Stomach smooth muscle (tissue), 2 donors: ENCODE results near the gene VTI1A.

ENCODE experiments used
- H3K27ac ChIP-seq: one replicate; pipeline ENCODE4 v1.7.0; 2013; ENCODE audit warnings: mild to moderate bottlenecking, low read length, inconsistent platforms
- H3K27me3 ChIP-seq, 2 donors: one replicate each; pipeline ENCODE4 v1.7.0; 2013; ENCODE audit warnings: low read length in 2 of 2; ENCODE audit not compliant: insufficient read depth in 2 of 2, control insufficient read depth in 1 of 2
- H3K36me3 ChIP-seq, 2 donors: one replicate each; pipeline ENCODE4 v1.7.0; 2013; ENCODE audit warnings: low read length in 2 of 2; ENCODE audit not compliant: control insufficient read depth in 2 of 2, insufficient read depth in 2 of 2
- H3K4me1 ChIP-seq: one replicate; pipeline ENCODE4 v1.7.0; 2013; ENCODE audit warnings: low read length; ENCODE audit not compliant: control insufficient read depth, insufficient read depth
- H3K4me3 ChIP-seq, 2 donors: one replicate each; pipeline ENCODE4 v1.7.0; 2013; ENCODE audit warnings: low read length in 2 of 2
- H3K9ac ChIP-seq, 2 donors: one replicate each; pipeline ENCODE4 v1.7.0; 2013; ENCODE audit warnings: low read length in 2 of 2, mild to moderate bottlenecking in 1 of 2
- H3K9me3 ChIP-seq, 2 donors: one replicate each; pipeline ENCODE4 v1.7.0; 2013; ENCODE audit warnings: low read length in 2 of 2; ENCODE audit not compliant: control insufficient read depth in 2 of 2
- donor health status: healthy.
- donor health status: Pancreatic carcinoma.

VTI1A gene

DNA sequence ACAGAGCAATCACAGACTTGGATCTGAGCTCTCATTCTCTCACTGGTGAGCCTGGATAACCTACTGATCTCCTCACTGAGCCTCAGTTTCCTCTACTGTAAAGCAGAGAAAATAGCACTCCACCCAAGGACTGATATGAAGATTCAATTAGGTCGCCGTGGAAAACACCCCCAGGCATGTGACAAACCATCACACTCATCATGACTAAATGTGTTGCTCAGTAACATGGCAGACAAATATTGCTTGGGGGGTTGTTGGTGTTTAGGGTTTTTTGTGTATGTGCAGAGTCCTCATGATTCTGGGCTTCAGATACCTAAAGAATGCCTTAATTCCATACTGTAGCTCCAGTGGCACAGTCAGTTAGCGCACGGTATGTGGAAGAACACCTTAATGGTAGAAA lies 380.9 kb downstream of the VTI1A start:
- H3K36me3 ChIP-seq, result no peaks in the 10 kb centered on the region
- no peaks in the 10 kb centered on the region for H3K9me3 ChIP-seq
- H3K4me1 ChIP-seq, result peaks cover 5% of the 10 kb centered on the region
- no peak overlapping the region for H3K9ac ChIP-seq
- H3K4me3 ChIP-seq, result no peak overlapping the region
- no peaks in the 10 kb centered on the region for H3K27me3 ChIP-seq
- no peak overlapping the region for H3K27ac ChIP-seq

DNA sequence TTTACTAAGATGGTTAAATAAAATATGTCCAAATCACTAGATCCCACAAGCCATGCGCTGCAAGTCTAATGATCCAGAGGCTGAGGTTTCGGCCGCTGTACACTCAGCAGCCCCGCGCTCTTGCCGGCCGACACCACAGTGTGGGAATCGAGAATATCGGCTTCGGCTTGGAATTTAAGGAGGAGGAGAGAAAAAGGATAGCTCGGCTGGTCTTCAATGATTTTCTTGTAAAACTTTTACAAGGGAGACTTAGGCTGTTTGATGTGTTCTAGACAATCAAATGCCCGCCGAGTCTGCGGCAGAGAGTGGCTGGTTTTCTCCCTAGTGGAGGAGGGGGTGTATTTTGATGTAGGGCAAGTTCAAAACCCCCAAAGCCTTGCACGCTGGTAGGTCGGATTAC lies 384.8 kb downstream of the VTI1A start:
- no peak overlapping the region for H3K4me3 ChIP-seq
- H3K27ac ChIP-seq, result no peak overlapping the region
- no peak overlapping the region for H3K9ac ChIP-seq
- H3K9me3 ChIP-seq, result no peaks in the 10 kb centered on the region
- no peaks in the 10 kb centered on the region for H3K36me3 ChIP-seq
- H3K4me1 ChIP-seq, result peaks cover 3% of the 10 kb centered on the region
- no peaks in the 10 kb centered on the region for H3K27me3 ChIP-seq

DNA sequence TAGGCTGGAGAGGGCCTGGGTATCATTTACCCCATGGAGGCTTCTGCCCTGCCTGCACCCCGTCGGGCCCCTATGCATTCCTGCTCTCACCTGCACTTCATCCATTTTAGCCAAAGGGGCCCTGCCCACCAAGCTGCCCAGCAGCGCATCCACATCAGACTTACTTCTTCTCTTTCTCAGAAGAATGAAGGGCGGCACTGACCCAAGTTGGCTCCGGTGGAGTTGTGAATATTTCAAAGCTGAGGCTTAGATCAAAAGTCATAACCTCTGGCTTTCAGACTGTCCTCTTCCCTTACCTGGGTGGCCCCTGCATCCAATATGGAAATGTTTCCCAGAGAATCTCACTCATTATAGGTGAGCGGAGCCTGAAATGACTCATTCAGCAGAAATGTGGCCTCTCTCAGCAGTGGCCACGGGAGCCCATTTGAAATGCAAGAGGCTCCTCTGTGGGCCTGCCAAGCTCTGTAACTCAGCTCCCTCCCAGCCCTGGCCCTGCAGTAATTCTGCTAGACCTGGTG lies 385.4 kb downstream of the VTI1A start:
- Histone ChIP-seq H3K36me3 (no peaks in the 10 kb centered on the region), H3K9me3 (no peaks in the 10 kb centered on the region), H3K4me1 (peaks cover 3% of the 10 kb centered on the region), H3K27me3 (no peaks in the 10 kb centered on the region), H3K9ac (no peak overlapping the region), H3K27ac (no peak overlapping the region), H3K4me3 (no peak overlapping the region)

DNA sequence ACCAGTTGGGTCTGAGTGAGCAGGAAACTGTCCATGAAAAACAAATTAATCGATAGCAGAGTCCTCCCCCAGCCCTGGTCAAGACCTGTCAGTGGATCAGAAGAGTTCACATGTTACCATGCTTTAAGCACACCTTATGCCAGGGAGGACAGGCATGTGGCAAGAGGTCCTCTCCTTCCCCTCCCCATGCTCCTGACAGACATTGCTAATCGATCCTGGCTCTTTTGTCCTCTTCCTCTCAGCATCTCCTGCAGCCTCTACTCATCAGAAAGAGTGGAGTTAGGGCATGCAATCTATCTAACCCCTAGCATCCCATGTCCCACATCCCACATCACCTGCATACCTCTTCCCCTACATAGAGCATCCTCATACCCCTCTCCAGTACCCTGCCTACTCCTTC lies 385.9 kb downstream of the VTI1A start:
- no peak overlapping the region for H3K9ac ChIP-seq
- H3K4me3 ChIP-seq, result no peak overlapping the region
- no peaks in the 10 kb centered on the region for H3K9me3 ChIP-seq
- no peak overlapping the region for H3K27ac ChIP-seq
- no peaks in the 10 kb centered on the region for H3K27me3 ChIP-seq
- no peaks in the 10 kb centered on the region for H3K36me3 ChIP-seq
- peaks cover 3% of the 10 kb centered on the region for H3K4me1 ChIP-seq

DNA sequence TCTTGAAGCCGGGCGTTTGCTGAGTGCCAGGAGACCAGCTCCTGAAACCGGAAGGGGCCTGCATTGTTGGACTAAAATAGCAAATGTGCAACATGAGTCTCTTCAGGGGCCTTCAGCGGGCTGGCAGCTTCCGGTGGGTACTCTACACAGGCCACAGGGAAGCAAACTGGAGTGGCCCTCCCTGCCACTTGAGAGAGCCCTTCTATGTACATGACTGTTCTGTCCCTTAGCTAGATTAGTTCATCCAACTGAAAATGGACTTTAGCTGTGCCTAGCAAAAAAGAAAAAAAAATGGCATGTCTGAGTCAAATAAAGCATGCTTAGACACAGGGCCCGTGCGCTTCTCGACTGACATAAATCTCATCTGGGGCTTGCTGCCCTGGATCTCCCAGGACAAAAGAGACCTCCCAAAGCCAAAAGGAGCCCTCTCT lies 387.8 kb downstream of the VTI1A start:
- no peaks in the 10 kb centered on the region for H3K9me3 ChIP-seq
- no peak overlapping the region for H3K4me3 ChIP-seq
- no peaks in the 10 kb centered on the region for H3K27me3 ChIP-seq
- peaks cover 3% of the 10 kb centered on the region for H3K4me1 ChIP-seq
- H3K27ac ChIP-seq, result no peak overlapping the region
- no peaks in the 10 kb centered on the region for H3K36me3 ChIP-seq
- no peak overlapping the region for H3K9ac ChIP-seq

DNA sequence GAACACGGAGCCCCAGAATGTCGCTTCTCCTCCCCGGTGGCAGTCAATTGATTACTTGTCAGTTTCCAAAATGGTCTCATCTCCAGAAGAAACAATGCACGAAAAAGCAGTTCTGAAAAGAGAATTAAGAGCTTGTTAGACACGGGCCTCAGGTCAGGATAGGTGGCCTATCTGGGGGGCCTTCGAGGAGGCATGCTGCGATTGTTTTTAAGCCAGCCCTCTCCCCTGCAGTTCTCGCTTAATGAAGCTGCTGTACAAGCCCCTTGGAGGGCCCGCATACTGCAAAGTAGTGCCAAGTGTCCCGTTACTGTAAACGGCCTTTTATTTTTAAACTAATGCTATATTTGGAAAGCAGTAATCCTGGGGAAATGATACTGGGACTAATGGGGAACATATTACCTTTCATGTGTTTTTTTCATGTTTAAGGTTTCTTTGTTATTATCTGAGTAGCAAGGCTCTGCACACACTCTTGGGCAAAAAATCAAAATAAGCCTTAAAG lies 388.3 kb downstream of the VTI1A start:
- H3K4me1 ChIP-seq, result peaks cover 3% of the 10 kb centered on the region
- H3K27ac ChIP-seq, result no peak overlapping the region
- H3K9ac ChIP-seq, result no peak overlapping the region
- no peaks in the 10 kb centered on the region for H3K27me3 ChIP-seq
- H3K9me3 ChIP-seq, result peaks cover 0 to 1% of the 10 kb centered on the region in 2 donors
- no peaks in the 10 kb centered on the region for H3K36me3 ChIP-seq
- no peak overlapping the region for H3K4me3 ChIP-seq

DNA sequence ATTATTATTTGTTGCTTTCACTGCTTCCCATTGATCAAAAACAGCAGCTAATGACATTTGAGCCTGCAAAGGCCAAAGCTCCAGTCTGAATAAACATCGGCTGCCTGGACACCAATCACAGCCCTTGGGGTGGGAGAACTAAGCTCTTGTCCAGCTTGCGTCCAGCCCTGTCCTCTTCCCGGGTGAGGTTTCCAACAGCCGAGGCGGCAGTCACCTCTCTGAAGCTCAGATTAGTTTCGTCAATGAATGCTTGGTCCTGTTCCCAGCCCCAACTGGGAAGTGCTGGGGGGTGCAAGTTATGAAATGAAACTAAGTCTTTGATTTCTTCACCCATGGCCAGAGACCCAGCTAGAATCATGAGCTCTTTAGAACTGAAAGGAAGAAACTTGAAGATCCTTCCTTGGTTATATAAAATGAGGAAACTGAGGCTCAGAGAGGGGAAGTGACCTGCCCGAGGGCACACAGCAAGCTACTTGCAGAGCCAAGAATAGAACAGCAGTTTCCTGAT lies 389.0 kb downstream of the VTI1A start:
- no peak overlapping the region for H3K9ac ChIP-seq
- no peaks in the 10 kb centered on the region for H3K36me3 ChIP-seq
- H3K4me1 ChIP-seq, result peaks cover 3% of the 10 kb centered on the region
- no peaks in the 10 kb centered on the region for H3K27me3 ChIP-seq
- H3K4me3 ChIP-seq, result peak overlapping the region in 1 of 2 donors; percentile 35
- H3K9me3 ChIP-seq, result peaks cover 0 to 4% of the 10 kb centered on the region in 2 donors
- H3K27ac ChIP-seq, result no peak overlapping the region

DNA sequence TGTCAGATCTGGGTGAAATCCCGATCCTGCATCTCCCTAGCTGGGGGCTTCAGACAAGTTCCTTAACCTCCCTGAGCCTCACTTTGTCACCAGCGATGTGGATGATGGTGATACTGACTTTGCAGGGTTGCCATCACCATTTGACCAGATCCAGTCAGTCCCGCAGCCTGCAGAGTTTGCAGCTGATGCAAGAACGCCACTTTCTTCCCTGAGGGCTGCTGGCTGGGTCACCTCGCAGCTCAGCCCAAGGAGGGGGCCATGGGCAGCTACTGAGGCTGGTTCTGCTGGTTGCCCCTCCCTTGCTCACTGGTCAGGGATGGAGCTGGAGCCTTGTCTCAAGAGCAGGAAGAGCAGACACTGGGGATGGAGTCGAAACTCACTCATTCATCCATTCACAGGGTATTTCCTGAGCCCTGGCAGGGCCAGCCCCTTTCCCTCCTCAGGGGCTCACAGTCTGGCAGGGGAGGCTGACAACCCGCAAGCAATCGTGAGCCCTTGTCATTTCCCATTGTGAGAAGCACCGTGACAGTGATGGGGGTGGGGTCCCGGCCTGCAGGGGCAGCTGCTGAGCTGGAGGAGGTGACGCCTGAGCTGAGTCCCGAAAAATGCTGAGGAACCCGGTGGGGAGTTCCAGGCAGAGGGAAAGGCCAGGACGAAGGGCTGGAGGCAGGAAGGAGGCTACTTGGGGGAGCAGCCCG lies 391.9 kb downstream of the VTI1A start:
- no peak overlapping the region for H3K27ac ChIP-seq
- no peak overlapping the region for H3K4me3 ChIP-seq
- peaks cover 5% of the 10 kb centered on the region for H3K4me1 ChIP-seq
- no peak overlapping the region for H3K9ac ChIP-seq
- H3K27me3 ChIP-seq, result no peaks in the 10 kb centered on the region
- H3K9me3 ChIP-seq, result peaks cover 0 to 4% of the 10 kb centered on the region in 2 donors
- H3K36me3 ChIP-seq, result no peaks in the 10 kb centered on the region

DNA sequence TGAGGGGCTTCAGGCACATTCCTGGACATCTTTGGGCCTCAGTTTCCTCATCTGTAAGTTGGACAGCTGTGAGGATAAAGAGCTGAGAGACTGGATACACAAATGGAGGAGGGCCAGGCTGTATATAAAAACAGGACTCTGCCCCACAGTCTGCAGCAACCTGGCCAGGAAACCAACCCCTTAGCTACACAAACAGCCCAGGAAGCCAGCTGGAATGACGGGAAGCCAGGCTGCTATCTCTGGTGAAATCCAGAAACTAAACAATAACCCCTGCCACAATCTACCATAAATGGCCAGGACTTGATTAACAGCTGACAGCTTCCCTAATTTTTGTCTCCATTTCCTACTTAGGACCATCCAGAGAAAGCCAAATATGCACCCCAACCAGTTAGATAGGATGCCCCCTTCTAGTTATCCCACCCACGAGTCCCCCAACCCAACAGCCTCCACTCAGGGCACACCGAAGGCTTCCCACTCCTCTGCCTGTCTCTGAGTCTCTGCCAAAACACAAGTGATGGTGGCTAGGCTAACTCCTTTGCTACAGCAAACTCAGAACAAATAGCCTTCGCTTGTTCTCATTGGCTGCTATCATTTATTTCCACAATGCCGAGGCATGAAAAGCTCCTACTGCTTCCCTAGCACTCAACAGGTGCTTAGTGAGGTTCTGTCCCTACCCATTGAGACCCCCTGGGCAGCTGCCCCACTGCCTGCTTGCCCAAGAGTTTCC lies 393.1 kb downstream of the VTI1A start:
- H3K27me3 ChIP-seq, result no peaks in the 10 kb centered on the region
- H3K4me1 ChIP-seq, result peaks cover 2% of the 10 kb centered on the region
- H3K27ac ChIP-seq, result no peak overlapping the region
- H3K4me3 ChIP-seq, result no peak overlapping the region
- no peak overlapping the region for H3K9ac ChIP-seq
- peaks cover 0 to 4% of the 10 kb centered on the region in 2 donors for H3K9me3 ChIP-seq
- H3K36me3 ChIP-seq, result no peaks in the 10 kb centered on the region

DNA sequence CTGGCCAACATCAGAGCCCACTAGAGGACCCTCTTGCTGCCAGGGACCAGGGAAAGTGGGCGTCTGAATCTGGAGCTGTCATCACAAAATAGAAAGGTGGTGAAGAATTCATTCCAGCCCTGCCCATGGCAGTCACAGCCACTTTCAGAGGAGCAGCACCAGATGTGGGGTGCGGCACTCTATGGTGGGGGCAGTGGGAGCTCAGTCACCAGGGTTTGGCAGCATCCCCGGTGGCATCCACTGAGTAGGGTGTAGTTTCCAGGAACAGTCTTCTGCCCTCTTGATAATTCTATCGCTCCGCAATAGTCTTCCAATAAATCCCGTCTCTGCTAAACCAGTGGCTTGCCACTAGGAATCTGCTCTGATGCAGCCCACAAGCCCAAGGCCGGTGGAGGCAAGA lies 394.5 kb downstream of the VTI1A start:
- no peak overlapping the region for H3K9ac ChIP-seq
- H3K4me3 ChIP-seq, result no peak overlapping the region
- H3K4me1 ChIP-seq, result peaks cover 2% of the 10 kb centered on the region
- H3K36me3 ChIP-seq, result no peaks in the 10 kb centered on the region
- H3K27me3 ChIP-seq, result no peaks in the 10 kb centered on the region
- H3K27ac ChIP-seq, result no peak overlapping the region
- H3K9me3 ChIP-seq, result peaks cover 0 to 4% of the 10 kb centered on the region in 2 donors
